NCI-H345 treated with DMSO at 0.1 percent for 48 hours (cell line): ENCODE data around the gene PRR5L.

Source experiments
- DNase-seq: peaks from one replicate; lab custom pipeline; 2025; ENCODE audit not compliant: unreplicated experiment; lab: John Stamatoyannopoulos, UW

The PRR5L gene

DNA sequence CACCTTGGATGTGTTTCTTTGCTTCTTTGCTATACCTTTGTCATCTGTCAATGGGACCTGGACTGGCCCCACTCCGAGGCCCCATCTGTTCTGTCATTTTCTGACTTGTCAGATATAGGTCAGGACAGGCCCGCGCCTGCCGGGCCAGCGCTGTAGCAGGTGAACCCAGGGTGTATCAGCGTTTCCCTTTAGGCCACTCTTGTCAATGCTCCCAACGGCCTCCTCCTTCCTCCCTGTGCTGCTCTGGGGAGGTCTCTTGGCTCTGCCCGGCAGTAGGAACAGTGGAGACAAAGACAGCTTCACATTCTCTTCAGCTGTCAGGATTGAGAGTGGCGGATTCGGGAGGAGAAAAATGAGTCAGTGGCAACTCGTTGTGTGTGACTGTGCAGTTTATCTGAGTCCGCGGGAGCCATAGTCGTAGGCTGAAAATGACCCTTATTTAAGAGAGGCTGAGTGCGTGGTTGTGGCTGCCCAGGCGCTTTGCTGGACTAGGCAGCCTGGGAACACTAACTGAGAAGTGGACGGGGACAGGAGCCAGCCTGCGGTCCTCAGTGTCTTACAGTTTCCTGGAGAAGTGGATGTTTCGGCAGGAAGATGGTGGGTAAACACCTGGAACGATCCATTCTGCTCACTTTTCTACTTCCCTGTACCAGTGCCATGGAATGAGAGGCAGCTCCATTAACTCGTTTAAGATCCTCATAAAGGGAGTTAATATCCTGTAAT is 102.3 kb downstream of the PRR5L start:
- no peak for DNase-seq

DNA sequence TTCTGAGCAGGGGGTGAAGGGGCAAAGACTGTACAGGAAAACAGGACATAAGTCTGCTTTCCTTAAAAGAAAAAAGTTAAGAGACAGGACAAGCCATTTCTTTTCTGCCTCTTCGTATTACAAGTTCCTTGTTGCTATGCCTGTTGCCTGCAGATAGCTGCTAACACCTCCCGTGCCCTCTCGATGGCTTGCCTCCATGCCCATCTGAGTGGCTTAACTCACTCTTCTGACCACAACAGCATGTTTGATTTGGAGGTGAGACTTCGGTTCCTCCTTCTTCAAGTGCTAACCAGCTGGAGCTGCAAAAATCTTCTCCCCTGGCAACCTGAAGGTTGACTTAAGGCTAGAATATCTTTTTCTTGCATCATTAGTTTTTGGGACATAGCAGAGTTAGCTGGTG is 103.1 kb downstream of the PRR5L start:
- DNase-seq, result no peak

GRCh38 chr11:36399745-36400144 is 103.7 kb downstream of the PRR5L start:
- no peak for DNase-seq

- no peak for DNase-seq
These were observed 104.8 kb downstream of the PRR5L start for GRCh38 chr11:36400766-36401455.

GRCh38 chr11:36402568-36403170 is 106.6 kb downstream of the PRR5L start:
- no peak for DNase-seq

- DNase-seq, result no peak
These were observed 107.6 kb downstream of the PRR5L start for GRCh38 chr11:36403661-36404060.

DNA sequence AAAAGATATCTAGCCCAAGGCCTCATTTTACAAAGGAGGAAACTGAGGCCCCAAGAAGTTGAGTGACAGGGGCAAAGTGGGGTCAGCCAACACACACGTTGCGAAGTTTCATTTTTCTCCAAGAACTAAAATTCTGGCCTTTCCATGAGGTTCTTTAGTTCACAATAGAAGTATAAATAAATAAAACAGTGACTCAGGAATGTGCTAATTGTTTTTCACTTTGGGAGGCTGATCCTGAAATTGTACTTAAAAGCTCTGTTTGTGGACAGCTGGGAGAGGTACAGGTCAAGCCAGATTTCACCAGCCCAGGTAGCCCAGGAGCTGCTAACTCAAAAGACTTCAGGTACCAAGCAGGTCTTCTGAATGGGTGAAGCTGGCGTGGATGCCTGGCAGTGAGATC is 108.7 kb downstream of the PRR5L start:
- DNase-seq, result no peak

GRCh38 chr11:36405585-36406367 is 109.7 kb downstream of the PRR5L start:
- DNase-seq, result no peak

GRCh38 chr11:36407356-36407755 is 111.3 kb downstream of the PRR5L start:
- no peak for DNase-seq

DNA sequence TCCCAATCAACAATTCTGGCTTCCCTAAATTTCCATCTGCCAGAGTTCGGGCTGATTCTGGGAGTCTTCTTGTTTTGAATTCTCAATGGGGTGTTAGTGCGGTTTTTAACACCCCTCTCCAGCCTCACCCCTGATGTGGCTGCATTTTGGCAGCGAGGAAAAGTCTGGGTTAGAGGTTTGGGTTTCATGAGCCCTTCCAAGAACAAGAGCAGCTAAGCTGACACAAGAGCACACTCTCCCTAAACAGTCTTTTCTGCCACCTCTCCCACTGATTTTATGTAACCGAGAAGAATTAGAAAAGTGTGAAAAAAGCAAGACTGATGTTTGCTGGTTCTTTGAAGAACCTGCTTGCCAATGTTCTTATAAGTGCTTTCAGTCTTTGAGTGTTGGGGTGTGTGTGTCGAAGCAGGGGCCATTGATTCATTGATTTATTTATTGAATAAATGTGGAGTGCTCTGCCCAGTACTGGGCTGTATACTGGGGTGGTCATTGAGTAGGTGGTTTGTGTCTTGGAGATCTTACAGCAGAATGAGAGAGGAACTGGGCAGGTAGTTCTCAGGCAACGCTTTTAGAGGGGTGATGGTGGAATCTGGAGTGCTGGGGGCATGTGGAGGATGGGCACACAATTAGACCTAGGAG is 112.5 kb downstream of the PRR5L start:
- no peak for DNase-seq

GRCh38 chr11:36409152-36409816 is 113.2 kb downstream of the PRR5L start:
- DNase-seq, result no peak

- no peak for DNase-seq
These were observed 115.1 kb downstream of the PRR5L start for GRCh38 chr11:36411202-36411640.

- no peak for DNase-seq
These were observed 116.8 kb downstream of the PRR5L start for GRCh38 chr11:36412781-36413383.

DNA sequence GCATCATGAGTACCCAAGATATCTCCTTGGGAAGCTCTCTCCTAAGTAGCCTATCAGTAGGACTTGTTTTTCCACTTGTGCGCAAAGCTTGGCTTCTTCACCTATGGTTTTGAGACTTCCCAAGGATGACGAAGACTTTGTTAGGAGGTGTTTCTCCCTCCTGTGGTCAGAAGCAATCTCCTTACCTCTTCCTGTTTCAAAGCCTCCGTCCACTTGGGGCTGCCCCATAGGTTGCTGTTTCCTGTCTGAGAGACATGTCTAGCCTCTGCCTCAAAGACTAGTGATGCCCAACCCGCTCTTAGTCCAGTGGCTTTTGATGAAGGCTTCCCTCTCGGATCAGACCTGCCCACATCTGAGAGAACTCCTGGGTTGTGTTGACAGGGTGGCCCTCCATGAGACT is 121.1 kb downstream of the PRR5L start:
- no peak for DNase-seq

DNA sequence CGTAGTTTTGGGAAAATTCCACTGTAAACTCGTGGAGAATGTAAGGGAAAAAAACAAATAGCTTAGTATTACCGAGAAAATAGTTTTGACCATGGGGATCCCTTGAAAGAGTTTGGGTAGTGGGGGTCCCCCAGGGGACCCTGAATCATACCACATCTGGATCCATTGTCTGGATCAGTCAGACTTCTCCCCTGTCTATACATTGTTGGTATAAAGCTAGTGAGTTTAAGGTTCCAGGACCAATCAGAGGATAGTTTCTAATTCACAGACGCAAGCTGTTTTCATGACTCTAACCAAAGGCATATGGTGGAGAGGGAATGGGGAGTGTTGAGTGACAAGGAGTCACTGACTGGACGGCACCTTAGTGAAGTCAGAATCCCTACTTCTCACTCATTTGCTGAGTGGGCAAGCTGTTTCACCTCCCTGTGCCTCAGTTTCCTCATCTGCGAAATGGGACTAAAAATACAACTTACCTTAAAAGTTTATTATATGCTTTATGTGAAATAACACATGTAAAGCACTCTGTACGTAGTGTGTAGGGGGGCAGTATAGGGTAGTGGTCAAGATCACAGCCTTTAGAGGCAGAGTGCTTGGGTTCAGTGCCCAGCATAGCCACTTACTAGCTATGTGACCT is 123.8 kb downstream of the PRR5L start:
- DNase-seq, result no peak

DNA sequence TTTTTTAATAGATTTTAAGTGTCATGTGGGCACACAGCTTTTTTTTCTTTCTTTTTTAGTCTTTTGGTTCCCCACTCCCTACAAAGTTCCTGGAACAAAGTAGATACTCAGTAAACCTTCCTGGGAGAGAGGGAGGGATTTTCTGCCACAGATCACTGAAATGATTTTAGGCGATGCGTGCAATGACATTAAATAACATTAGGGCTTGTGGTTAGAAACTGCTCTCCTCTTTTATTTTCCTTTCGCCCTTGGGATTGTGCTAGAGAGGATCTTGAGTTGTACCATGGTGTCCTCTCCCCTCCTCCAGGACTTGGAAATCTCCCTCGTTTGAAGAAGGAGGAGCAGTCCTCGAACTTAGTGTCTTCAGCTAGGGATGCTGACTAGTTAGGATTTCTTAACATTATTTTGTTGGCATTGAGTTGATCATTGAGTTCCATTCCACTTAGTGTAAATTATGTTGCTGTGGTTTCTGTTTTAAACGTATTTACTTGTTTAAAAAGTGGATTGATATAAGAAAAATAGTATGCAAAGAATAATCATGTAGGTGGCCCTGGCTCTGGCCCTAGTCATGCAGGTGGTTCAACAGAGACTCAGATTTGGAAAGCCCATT is 125.6 kb downstream of the PRR5L start:
- no peak for DNase-seq

DNA sequence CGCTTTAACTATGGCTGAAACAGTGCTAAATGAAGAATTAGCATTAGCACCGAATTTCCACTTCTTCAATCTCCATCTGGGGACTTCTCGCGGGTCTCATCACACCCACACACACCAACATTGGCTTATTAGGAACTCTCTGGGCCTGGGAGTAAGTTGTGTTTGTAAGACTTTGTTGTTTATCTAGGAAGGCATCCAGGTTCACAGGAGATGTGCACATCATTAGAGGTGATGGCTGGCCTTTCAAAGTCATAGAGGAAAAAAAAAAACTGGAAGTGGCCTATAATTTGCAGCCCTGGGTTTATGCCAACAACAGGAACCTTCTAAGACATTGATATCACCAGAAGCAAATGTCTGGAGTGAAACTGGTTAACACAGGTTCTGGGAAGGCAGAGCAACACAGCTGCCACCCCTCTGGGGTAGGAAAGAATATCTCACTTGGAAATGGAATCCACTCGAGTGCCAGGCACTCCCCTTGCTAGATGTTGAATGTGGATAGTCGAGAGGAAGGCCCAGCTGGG is 129.5 kb downstream of the PRR5L start:
- DNase-seq, result no peak

DNA sequence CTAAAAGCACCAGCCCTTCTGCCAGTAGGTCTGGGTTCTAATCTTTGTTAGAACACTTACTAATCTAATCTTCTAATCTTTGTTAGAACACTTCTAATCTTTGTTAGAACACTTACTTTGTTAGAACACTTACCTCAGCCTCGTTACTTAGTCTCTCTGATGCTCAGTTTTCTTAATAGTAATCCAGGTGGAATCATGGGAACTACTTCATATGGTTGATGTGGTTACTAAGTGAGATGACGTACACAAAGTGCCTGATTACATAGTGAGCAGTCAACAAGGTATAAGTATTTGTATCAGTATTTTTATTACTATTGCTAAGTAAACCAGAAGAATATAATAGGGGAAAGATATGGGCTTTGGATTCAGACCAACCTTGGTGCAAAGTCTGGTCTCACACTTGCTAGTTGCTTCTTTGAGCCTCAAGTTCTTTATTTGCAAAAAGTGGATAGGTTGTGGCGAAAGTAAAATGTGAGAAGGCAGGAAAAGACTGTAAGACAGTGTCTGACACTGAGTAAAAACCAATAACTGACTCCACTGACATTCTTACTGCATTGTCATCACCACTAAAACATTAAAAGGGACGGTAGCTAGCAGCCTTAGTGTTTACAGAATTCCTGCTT is 130.2 kb downstream of the PRR5L start:
- DNase-seq, result no peak
